ENCODE results near the gene SUN3.

The SUN3 gene

GRCh38 chr7:48041653-48041970, 12.7 kb upstream of the SUN3 start:
- TF ChIP-seq EZH2 (IDR thresholded peaks at IDR 0.05; ENCODE audit: borderline replicate concordance, low read length) = no peak
- no peak for TF ChIP-seq CTCF (IDR thresholded peaks at IDR 0.05; ENCODE audit: low read length)
- Histone ChIP-seq H3K9me2 (ENCODE audit: low read depth, low read length) (no peaks in the 10 kb centered on the region), H3F3A (ENCODE audit: insufficient read depth, low read length) (no peaks in the 10 kb centered on the region), H3K4me2 (ENCODE audit: low read length) (no peak overlapping the region), H3K36me3 (ENCODE audit: insufficient read depth, low read length) (no peaks in the 10 kb centered on the region), H3K4me3 (ENCODE audit: low read depth, low read length, poor library complexity, severe bottlenecking) (no peak overlapping the region), H3K9ac (ENCODE audit: low read length) (no peak overlapping the region), H3K4me1 (ENCODE audit: insufficient read depth, low read length, severe bottlenecking) (no peaks in the 10 kb centered on the region), H4K20me1 (ENCODE audit: insufficient read depth, low read length) (no peaks in the 10 kb centered on the region), H3K79me2 (ENCODE audit: insufficient read depth, low read length) (no peaks in the 10 kb centered on the region), H3K27me3 (ENCODE audit: insufficient read depth, low read length) (no peaks in the 10 kb centered on the region), H3K9me3 (ENCODE audit: low read length) (no peaks in the 10 kb centered on the region), H2AFZ (ENCODE audit: low read length) (no peak overlapping the region), H3K27ac (ENCODE audit: low read depth, low read length, poor library complexity, severe bottlenecking) (no peak overlapping the region)

- Histone ChIP-seq H3K27ac (ENCODE audit: low read depth, low read length, poor library complexity, severe bottlenecking) (no peak overlapping the region), H3K27me3 (ENCODE audit: insufficient read depth, low read length) (no peaks in the 10 kb centered on the region), H3K9me3 (ENCODE audit: low read length) (no peaks in the 10 kb centered on the region), H2AFZ (ENCODE audit: low read length) (no peak overlapping the region), H3K79me2 (ENCODE audit: insufficient read depth, low read length) (no peaks in the 10 kb centered on the region), H3F3A (ENCODE audit: insufficient read depth, low read length) (no peaks in the 10 kb centered on the region), H4K20me1 (ENCODE audit: insufficient read depth, low read length) (no peaks in the 10 kb centered on the region), H3K4me3 (ENCODE audit: low read depth, low read length, poor library complexity, severe bottlenecking) (no peak overlapping the region), H3K4me2 (ENCODE audit: low read length) (no peak overlapping the region), H3K9ac (ENCODE audit: low read length) (no peak overlapping the region), H3K36me3 (ENCODE audit: insufficient read depth, low read length) (no peaks in the 10 kb centered on the region), H3K9me2 (ENCODE audit: low read depth, low read length) (no peaks in the 10 kb centered on the region), H3K4me1 (ENCODE audit: insufficient read depth, low read length, severe bottlenecking) (peaks cover 1% of the 10 kb centered on the region)
- no peak for TF ChIP-seq EZH2 (IDR thresholded peaks at IDR 0.05; ENCODE audit: borderline replicate concordance, low read length)
- no peak for TF ChIP-seq CTCF (IDR thresholded peaks at IDR 0.05; ENCODE audit: low read length)
Measured at GRCh38 chr7:48040944-48041652, 12.2 kb upstream of the SUN3 start.

- H3K9me2 ChIP-seq (ENCODE audit: low read depth, low read length) = no peaks in the 10 kb centered on the region
- H3K9ac ChIP-seq (ENCODE audit: low read length) = no peak overlapping the region
- H3K4me1 ChIP-seq (ENCODE audit: insufficient read depth, low read length, severe bottlenecking) = peaks cover 15% of the 10 kb centered on the region
- H3K27me3 ChIP-seq (ENCODE audit: insufficient read depth, low read length) = no peaks in the 10 kb centered on the region
- no peaks in the 10 kb centered on the region for H3K36me3 ChIP-seq (ENCODE audit: insufficient read depth, low read length)
- no peak overlapping the region for H3K27ac ChIP-seq (ENCODE audit: low read depth, low read length, poor library complexity, severe bottlenecking)
- no peak overlapping the region for H2AFZ ChIP-seq (ENCODE audit: low read length)
- H3K4me2 ChIP-seq (ENCODE audit: low read length) = no peak overlapping the region
- H3K79me2 ChIP-seq (ENCODE audit: insufficient read depth, low read length) = no peaks in the 10 kb centered on the region
- no peaks in the 10 kb centered on the region for H3K9me3 ChIP-seq (ENCODE audit: low read length)
- no peak overlapping the region for H3K4me3 ChIP-seq (ENCODE audit: low read depth, low read length, poor library complexity, severe bottlenecking)
- H4K20me1 ChIP-seq (ENCODE audit: insufficient read depth, low read length) = no peaks in the 10 kb centered on the region
- H3F3A ChIP-seq (ENCODE audit: insufficient read depth, low read length) = no peaks in the 10 kb centered on the region
- TF ChIP-seq EZH2 (IDR thresholded peaks at IDR 0.05; ENCODE audit: borderline replicate concordance, low read length) = no peak
- no peak for TF ChIP-seq CTCF (IDR thresholded peaks at IDR 0.05; ENCODE audit: low read length)
Measured at GRCh38 chr7:48038815-48039506, 10.1 kb upstream of the SUN3 start.

Data from OCI-LY1 (cell line).